ENCODE results near the gene WDR64.

The WDR64 gene

GRCh38 chr1:241848686-241849344 lies 196.7 kb downstream of the WDR64 start:
- Mint-ChIP-seq H3K4me1 (peaks cover 19% of the 10 kb centered on the region), H3K9me3 (no peaks in the 10 kb centered on the region), H3K27ac (ENCODE audit: low read depth) (no peak overlapping the region), H3K4me3 (peak overlapping the region; percentile 98), H3K27me3 (peaks cover 5% of the 10 kb centered on the region), H3K36me3 (ENCODE audit: insufficient read depth) (peaks cover 8% of the 10 kb centered on the region)
- ATAC-seq (replicated peaks; ENCODE audit: extremely low read depth, poor library complexity, severe bottlenecking) (no peak), DNase-seq (ENCODE audit: low spot score in 2 of 2) (no peak)

- DNase-seq (ENCODE audit: low spot score in 2 of 2) = no peak
- ATAC-seq (replicated peaks; ENCODE audit: extremely low read depth, poor library complexity, severe bottlenecking) = no peak
- peaks cover 8% of the 10 kb centered on the region for H3K36me3 Mint-ChIP-seq (ENCODE audit: insufficient read depth)
Measured at GRCh38 chr1:241849345-241849695, 197.2 kb downstream of the WDR64 start.

More at GRCh38 chr1:241849345-241849695, 197.2 kb downstream of the WDR64 start:
- no peaks in the 10 kb centered on the region for H3K27me3 Mint-ChIP-seq
- H3K27ac Mint-ChIP-seq (ENCODE audit: low read depth) = no peak overlapping the region
- H3K9me3 Mint-ChIP-seq = no peaks in the 10 kb centered on the region
- peaks cover 19% of the 10 kb centered on the region for H3K4me1 Mint-ChIP-seq
- peak overlapping the region; percentile 98 for H3K4me3 Mint-ChIP-seq

Data from central memory CD8-positive, alpha-beta T cell (primary cell).